ENCODE results near the gene FLRT1. TPM values are rescaled to one million over a fixed set of nuclear protein-coding genes. Genes with fewer than 3 reads are reported as not detected.
"Not testable (repeated sequence)": the region's sequence is repeated elsewhere in the genome, so short reads cannot be mapped to it uniquely, and the experiment has no call there.

The FLRT1 gene
- total RNA-seq, 2 donors from 2014 or later: not detected

- Mint-ChIP-seq H3K36me3 (peaks cover 4% of the 10 kb centered on the region in 2 donors), H3K27ac (no peak overlapping the region), H3K9me3 (no peaks in the 10 kb centered on the region)
- ATAC-seq (no peak), DNase-seq (ENCODE audit: low spot score in 2 of 2) (no peak)
Measured at GRCh38 chr11:64032050-64032449, 3.7 kb upstream of the FLRT1 start.

GRCh38 chr11:64034411-64034811 lies 1.3 kb upstream of the FLRT1 start:
- DNase-seq (ENCODE audit: low spot score in 2 of 2) (no peak), ATAC-seq (no peak)
- H3K36me3 Mint-ChIP-seq: peaks cover 4% of the 10 kb centered on the region in 2 donors
- H3K9me3 Mint-ChIP-seq: no peaks in the 10 kb centered on the region
- H3K27ac Mint-ChIP-seq: no peak overlapping the region

DNA sequence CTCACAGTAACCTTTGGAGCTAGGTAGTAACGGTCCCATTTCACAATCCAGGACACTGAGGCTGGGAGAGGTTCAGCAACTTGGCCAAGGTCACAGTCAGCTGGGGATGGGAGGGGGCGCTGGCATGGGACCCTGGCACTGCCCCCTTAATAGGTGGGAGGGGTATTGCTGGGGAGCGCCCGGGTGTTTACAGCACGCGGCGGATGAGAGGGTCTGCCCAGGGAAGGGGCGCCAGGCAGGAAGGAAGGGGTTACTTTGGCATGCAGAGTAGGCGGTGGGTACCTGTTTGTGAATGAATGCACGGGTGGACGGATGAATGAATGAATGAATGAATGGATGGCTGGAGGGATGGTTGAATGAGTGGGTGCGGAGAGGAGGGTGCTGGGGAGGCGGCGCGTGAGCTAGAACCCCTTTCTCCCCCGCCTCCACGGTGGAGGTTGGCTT lies 628 bp upstream of the FLRT1 start:
- ATAC-seq (no peak), DNase-seq (ENCODE audit: low spot score in 2 of 2) (no peak)
- Mint-ChIP-seq H3K36me3 (peaks cover 4% of the 10 kb centered on the region in 2 donors), H3K9me3 (no peaks in the 10 kb centered on the region), H3K27ac (no peak overlapping the region)

DNA sequence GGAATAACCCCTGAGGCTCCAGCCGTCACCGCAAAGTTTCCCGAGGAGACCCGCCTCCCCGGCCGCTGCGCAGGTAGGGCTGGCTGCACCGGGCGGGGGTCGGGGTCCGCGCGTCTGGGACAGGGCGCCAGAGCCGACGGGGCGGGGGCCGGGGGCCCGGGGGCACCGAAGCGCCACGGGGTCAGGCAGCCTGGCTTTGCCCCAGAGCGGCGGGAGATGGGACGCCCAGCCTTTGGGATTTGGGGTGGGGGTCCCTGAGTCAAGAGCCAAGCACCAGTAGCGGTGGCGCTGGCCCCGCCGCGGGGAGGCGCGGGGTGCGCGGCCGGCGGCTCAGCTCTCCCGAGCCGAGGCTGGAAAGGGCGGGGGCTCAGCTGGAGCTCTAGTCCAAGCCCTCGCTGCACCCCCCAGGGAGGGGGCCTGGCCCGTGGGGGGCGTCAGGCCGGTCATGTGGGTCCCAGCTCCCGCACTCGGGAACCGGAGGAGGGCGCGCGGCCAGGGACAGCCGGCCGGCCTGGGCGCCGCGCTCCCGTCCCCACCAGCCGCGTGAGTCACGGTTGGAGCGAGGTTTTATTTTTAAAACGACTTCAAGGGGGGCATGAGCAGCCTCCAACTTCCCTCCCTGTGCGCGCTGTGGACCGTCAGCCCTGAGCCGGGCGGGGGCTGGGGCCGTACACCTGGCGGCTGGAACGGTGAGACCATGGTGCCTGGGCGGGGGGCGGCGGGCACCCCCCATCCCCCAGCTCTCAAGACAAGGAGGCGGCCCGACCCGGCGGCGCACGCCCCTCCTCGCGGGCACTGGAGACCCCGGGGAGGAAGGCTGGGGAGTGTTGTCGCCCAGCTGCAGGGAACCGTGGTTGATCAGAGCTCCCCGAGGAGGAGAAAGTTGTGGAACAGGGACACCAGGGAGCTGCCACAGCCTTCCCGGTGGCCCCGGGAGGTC lies 626 bp downstream of the FLRT1 start:
- no peak for DNase-seq (ENCODE audit: low spot score in 2 of 2)
- H3K9me3 Mint-ChIP-seq: no peaks in the 10 kb centered on the region
- peak in 1 of 2 donors; percentile 36 for ATAC-seq
- no peak overlapping the region for H3K27ac Mint-ChIP-seq
- peaks cover 4% of the 10 kb centered on the region in 2 donors for H3K36me3 Mint-ChIP-seq

DNA sequence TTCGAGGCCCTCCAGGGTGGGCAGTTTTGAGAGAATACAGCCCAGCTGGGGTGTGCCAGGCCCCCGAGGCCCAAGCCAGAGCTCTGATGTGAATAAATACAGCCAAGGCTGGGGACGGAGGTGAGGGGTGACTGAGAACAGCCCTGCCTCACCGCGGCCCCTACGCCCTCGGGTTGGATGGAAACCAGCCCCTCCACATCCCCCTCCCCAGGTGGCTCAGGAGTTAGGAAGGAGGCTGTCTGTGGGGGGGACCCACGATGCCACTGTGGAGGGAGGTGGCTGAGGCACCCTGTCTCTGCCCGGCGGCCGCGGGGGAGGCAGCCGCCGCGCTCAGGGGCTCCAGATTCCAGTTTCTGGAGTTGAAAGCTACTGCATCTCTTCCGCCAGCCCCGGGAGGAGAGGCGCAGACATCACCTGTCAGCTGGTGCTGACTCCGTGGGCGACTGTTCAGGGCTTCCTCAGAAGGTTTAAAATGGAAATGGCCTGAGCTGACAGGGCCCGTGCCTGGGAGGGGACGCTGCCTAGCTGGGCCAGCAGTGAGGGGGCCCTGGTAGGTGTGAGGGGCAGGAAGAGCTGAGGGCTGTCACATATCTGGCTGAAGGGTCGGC lies 1.4 kb downstream of the FLRT1 start:
- H3K27ac Mint-ChIP-seq: no peak overlapping the region
- H3K9me3 Mint-ChIP-seq: no peaks in the 10 kb centered on the region
- DNase-seq (ENCODE audit: low spot score in 2 of 2) (no peak), ATAC-seq (peak in 1 of 2 donors; percentile 9)
- H3K36me3 Mint-ChIP-seq: peaks cover 4% of the 10 kb centered on the region in 2 donors

- Mint-ChIP-seq H3K36me3 (peaks cover 4% of the 10 kb centered on the region in 2 donors), H3K27ac (no peak overlapping the region), H3K9me3 (no peaks in the 10 kb centered on the region)
- ATAC-seq: no peak
- DNase-seq (ENCODE audit: low spot score in 2 of 2): no peak
Measured at GRCh38 chr11:64038500-64038899, 2.8 kb downstream of the FLRT1 start.

DNA sequence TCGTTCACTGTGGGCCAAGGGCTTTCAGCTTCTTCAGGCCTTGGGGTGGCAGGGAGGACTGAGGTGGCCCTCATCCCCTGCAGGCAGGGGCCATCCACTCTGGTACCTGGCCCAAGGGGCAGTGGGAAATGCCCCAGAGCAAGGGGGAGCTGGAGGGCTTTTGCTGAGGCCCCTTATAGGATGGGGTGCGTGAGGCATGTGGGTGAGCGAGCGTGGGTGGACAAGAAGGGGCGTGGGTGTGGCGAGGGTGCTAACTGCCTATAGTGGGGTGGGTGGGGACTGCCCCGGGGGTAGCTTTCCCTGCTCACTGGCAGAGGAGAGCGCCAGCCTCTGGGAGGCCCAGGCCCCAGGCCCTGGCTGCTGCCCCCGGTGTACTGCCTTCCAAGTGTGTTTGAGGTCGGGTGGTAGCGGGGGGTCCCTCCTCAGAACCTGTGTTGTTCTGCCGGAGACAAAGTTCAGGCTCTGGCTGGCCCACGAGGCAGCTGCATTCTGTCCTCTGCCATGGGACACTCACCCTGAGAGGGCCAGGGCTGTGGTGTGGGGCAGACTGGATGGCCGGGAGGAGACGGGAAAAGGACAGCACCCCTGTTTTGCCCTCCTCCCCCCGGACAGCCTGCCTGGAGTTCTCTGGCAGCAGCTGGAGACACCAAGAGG lies 3.4 kb downstream of the FLRT1 start:
- Mint-ChIP-seq H3K9me3 (no peaks in the 10 kb centered on the region), H3K27ac (no peak overlapping the region), H3K36me3 (peaks cover 4% of the 10 kb centered on the region in 2 donors)
- DNase-seq (ENCODE audit: low spot score in 2 of 2): no peak
- no peak for ATAC-seq

GRCh38 chr11:64040684-64041322 lies 5.1 kb downstream of the FLRT1 start:
- no peak for ATAC-seq
- no peak overlapping the region for H3K27ac Mint-ChIP-seq
- DNase-seq (ENCODE audit: low spot score in 2 of 2): no peak
- no peaks in the 10 kb centered on the region for H3K36me3 Mint-ChIP-seq
- H3K9me3 Mint-ChIP-seq: no peaks in the 10 kb centered on the region

GRCh38 chr11:64041846-64042245 lies 6.1 kb downstream of the FLRT1 start:
- no peak for ATAC-seq
- DNase-seq (ENCODE audit: low spot score in 2 of 2): no peak
- no peaks in the 10 kb centered on the region for H3K9me3 Mint-ChIP-seq
- H3K36me3 Mint-ChIP-seq: no peaks in the 10 kb centered on the region
- no peak overlapping the region for H3K27ac Mint-ChIP-seq

DNA sequence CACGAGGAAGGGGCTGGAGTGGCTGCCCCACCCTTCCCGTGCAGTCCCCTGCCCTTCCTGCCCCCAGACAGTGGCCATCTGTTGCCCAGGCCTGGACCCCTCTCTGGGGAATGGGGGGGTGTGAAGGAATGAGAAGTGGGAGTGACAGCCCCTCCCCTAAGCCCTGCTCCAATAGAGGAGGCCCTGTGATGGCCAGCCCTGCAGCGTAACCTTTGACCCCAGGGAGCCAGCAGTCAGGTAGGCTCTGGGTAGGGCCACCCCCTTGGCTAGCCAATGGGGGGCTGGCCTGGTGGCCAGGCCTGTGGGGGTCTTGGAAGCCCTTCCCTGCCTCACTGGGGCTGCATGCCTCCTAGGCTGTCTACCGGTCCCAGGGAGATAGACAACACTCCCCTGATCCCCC lies 6.6 kb downstream of the FLRT1 start:
- Mint-ChIP-seq H3K27ac (no peak overlapping the region), H3K36me3 (no peaks in the 10 kb centered on the region)
- no peak for ATAC-seq

DNA sequence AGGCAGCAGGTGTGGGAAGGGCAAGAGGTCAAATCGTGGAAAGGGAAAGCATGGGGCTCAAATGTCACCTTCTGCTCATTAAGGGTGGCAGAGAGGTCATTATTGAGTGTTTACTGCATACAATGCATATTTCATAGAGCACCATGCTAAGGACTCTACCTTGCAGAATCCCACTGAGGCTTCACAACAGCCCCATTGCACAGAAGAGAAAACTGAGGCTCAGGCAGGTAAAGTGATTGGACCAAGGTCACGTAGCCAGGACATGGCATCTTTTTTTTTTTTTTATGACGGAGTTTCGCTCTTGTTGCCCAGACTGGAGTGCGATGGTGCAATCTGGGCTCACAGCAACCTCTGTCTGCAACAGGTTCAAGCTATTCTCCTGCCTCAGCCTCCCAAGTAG lies 7.8 kb downstream of the FLRT1 start:
- Mint-ChIP-seq H3K9me3 (no peaks in the 10 kb centered on the region), H3K27ac (no peak overlapping the region), H3K36me3 (no peaks in the 10 kb centered on the region)
- no peak for ATAC-seq
- DNase-seq (ENCODE audit: low spot score in 2 of 2): no peak

More for the DNA sequence above, 6.6 kb downstream of the FLRT1 start:
- H3K9me3 Mint-ChIP-seq: no peaks in the 10 kb centered on the region
- DNase-seq (ENCODE audit: low spot score in 2 of 2): no peak

DNA sequence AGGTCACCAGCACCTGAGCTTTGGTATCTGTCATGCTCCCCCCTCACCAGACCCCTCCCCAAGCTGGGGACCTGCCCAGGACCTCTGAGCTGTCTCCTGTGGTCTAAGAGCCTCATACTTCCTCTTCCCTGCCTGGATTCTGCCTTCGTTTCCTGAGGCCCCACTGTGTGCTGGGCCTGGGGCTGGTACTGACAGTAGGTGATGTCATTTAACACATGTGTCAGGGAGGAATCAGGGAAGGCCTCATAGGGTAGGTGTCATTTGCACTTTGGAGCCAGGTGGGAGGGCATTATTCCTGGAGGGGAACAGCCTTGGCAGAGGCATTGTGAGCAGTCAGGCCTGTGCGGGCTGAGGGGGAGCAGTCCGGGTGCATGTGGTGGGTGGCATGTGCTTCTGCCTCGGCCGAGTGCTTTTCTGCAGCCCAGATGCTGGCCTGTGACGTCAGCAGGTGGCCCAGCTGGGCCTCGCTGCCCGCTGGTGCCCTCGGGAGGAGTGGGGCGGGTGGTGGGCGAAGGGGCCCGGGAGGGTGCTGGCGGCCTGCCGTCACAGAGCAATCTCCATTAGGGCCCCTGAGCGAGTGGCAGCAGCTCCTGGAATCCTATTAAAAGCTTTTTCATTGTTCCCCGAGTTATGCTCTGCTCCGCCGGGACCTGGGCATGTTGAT lies 9.1 kb downstream of the FLRT1 start:
- Mint-ChIP-seq H3K27ac (no peak overlapping the region), H3K9me3 (no peaks in the 10 kb centered on the region), H3K36me3 (no peaks in the 10 kb centered on the region)
- DNase-seq (ENCODE audit: low spot score in 2 of 2) (no peak), ATAC-seq (no peak)

DNA sequence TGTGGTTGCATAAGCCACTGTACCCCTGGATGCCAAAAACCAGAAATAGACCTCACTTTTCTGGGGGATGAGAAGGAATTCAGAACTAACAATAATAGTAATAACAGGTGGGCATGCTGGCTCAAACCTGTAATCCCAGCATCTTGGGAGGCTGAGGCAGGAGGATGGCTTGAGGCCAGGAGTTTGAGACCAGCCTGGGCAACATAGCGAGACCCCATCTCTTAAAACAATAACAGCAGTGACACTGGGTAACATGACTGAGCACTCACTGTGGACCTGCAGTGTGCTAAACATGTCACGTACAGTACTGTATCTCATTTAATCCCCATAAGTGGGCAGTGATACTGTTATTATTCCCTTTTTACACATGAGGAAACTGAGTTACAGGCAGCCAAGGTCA lies 10.0 kb downstream of the FLRT1 start:
- Mint-ChIP-seq H3K27ac (no peak overlapping the region), H3K9me3 (no peaks in the 10 kb centered on the region), H3K36me3 (no peaks in the 10 kb centered on the region)
- ATAC-seq (no peak), DNase-seq (ENCODE audit: low spot score in 2 of 2) (no peak)

DNA sequence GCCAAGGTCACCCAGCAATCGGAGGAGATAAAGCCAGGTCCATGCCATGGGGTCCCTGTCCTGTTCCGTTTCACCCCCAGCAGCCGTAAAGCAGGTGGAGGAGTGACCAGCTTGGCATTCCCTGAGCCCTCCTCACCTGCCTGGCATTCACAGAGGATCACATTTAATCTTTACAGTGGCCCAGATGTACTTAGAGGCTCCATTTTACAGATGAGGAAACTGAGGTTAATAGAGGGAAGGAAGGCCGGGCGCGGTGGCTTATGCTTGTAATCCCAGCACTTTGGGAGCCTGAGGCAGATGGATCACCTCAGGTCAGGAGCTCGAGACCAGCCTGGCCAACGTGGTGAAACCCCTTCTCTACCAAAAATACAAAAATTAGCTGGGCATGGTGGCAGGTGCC lies 11.6 kb downstream of the FLRT1 start:
- H3K27ac Mint-ChIP-seq; H3K9me3 Mint-ChIP-seq; H3K36me3 Mint-ChIP-seq; DNase-seq (ENCODE audit: low spot score in 2 of 2); ATAC-seq: not testable (repeated sequence)

- no peak for ATAC-seq
- Mint-ChIP-seq H3K27ac (no peak overlapping the region), H3K36me3 (no peaks in the 10 kb centered on the region), H3K9me3 (no peaks in the 10 kb centered on the region)
- DNase-seq (ENCODE audit: low spot score in 2 of 2): no peak
Measured at GRCh38 chr11:64048042-64048854, 12.5 kb downstream of the FLRT1 start.

GRCh38 chr11:64049509-64049908 lies 13.8 kb downstream of the FLRT1 start:
- ATAC-seq (no peak), DNase-seq (ENCODE audit: low spot score in 2 of 2) (no peak)
- Mint-ChIP-seq H3K27ac (no peak overlapping the region), H3K9me3 (no peaks in the 10 kb centered on the region), H3K36me3 (no peaks in the 10 kb centered on the region)
